HT1080 (cell line): Measurements from ENCODE around the gene ZFAND6. TPM values are rescaled to one million over a fixed set of nuclear protein-coding genes. Genes with fewer than 3 reads are reported as not detected.
"Not testable (repeated sequence)": the region's sequence is repeated elsewhere in the genome, so short reads cannot be mapped to it uniquely, and the experiment has no call there.

ENCODE experiments used
- DNase-seq: peaks from one replicate; pipeline ENCODE4 v3.0.0-alpha.2; 2015; ENCODE audit warnings: low read depth
- polyA plus RNA-seq, 2 experiments: library from polyadenylated mRNA; depleted of rRNA; stranded (reverse); fragments of >200 nt; gene quantifications; 2 replicates each; pipeline ENCODE4 v1.2.3, GENCODE V29; 2015
- total RNA-seq: library from RNA; depleted of rRNA; stranded (reverse); fragments of >200 nt; shearing (Covaris generic); gene quantifications from 2 replicates; pipeline ENCODE4 v1.2.3, GENCODE V29; 2014; rRNA removed

The ZFAND6 gene
- total RNA-seq, result 133 and 173 TPM in 2 replicates
- polyA plus RNA-seq (2015; cell fraction: cytosol; rRNA removed), result 137 and 140 TPM in 2 replicates
- polyA plus RNA-seq (2015; cell fraction: nucleus; rRNA removed), result 83.1 and 89.9 TPM in 2 replicates

- DNase-seq, result peak; percentile 95
Observed at GRCh38 chr15:80058851-80059785, at the start of gene ZFAND6. TSS of gene ZFAND6 (plus strand) at chr15:80059676. CDS start at chr15:80120345, 60,669 bp downstream.

GRCh38 chr15:80010131-80010673 lies 49.3 kb upstream of the ZFAND6 start:
- peak; percentile 85 for DNase-seq

DNA sequence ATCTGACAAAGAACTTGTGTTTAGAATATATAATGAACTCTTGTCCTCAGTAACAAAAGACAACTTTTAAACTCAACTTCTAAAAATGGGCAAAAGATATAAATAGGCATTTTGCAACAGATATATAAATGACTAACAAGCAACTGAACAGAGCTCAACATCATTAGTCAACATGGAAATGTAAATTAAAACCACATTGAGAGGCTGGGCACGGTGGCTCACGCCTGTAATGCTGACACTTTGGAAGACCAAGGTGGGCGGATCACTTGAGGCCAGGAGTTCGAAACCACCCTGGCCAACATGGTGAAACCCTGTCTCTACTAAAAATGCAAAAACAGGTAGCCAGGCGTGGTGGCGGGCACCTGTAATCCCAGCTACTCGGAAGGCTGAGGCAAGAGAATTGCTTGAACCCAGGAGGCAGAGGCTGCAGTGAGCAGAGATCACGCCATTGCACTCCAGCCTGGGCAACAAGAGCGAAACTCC lies 48.4 kb upstream of the ZFAND6 start:
- DNase-seq, result peak; percentile 79

DNA sequence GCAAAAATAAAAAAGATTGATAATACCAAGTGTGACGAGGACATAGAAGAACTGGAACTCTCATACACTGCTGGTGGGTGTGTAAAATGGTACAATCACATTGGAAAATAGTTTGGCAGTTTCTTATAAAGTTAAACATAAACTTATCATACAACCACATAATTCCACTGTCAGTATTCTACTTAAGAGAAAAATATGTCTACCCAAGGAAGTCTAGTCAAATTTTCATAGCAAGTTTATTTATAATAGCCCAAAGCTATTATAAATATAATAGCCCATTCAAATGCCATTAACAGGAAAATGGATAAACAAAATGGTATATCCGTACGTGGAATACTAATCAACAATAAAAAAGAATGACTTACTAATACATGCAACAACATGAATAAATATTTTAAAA lies 47.9 kb upstream of the ZFAND6 start:
- no peak for DNase-seq

DNA sequence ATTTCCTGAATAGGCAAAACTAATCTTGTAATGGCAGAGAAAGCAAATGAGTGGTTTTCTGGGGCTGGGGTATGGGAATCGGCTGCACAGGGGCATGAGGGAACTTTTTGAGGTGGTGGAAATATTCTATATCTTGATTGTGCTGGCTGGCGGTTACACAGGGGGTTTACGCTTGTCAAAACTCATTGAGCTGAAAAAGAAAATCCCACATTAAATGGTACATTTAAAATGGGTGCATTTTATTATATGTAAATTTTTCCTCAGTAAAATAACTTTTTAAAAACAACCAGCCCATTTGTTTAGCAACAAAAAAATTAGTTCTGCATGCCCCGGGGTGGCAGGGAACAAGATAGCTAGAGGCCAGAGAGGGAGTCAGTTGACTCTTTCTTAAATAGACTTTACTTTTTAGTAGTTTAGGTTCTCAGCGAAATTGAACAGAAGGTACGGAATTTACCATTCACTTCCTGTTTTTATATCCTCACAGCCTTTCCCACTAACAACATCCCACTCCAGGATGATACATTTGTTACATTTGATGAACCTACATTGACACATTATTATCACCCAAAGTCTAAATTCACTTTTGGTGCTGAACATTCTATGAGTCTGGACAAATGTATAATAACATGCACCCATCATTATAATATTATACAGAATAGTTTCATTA lies 47.3 kb upstream of the ZFAND6 start:
- DNase-seq, result no peak

- not testable (repeated sequence) for DNase-seq
Observed at GRCh38 chr15:80014186-80014585, 45.3 kb upstream of the ZFAND6 start.

GRCh38 chr15:80015156-80015555 lies 44.3 kb upstream of the ZFAND6 start:
- no peak for DNase-seq

- DNase-seq, result not testable (repeated sequence)
Observed at GRCh38 chr15:80016506-80016905, 43.0 kb upstream of the ZFAND6 start.

DNA sequence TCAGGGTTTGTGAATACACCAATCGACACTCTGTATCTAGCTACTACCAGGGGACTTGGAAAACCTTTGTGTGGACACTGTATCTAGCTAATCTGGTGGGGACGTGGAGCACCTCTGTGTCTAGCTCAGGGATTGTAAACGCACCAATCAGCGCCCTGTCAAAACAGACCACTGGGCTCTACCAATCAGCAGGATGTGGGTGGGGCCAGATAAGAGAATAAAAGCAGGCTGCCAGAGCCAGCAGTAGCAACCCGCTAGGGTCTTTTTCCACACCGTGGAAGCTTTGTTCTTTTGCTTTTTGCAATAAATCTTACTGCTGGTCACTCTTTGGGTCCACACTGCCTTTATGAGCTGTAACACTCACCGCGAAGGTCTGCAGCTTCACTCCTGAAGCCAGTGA lies 42.3 kb upstream of the ZFAND6 start:
- not testable (repeated sequence) for DNase-seq

DNA sequence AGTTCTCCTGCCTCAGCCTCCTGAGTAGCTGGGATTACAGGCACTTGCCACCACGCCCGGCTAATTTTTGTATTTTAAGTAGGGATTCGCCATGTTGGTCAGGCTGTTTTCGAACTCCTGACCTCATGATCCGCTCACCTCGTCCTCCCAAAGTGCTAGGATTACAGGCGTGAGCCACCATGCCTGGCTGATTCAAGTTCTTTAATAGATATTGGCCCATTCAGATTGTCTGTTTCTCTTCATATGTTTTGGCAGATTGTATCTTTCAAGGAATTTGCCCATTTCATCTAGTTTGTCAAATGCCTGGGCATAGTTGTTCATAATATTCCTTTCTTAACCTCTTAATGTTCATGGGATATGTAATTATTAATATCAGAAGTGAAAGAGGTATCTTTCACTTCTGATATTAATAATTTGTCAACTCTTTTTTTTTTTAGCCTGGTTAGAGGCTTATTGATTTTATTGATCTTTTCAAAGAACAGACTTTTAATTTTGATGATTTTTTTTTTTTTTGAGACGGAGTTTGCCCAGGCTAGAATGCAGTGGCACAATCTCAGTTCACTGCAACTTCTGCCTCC lies 40.2 kb upstream of the ZFAND6 start:
- DNase-seq, result no peak

GRCh38 chr15:80020149-80020548 lies 39.3 kb upstream of the ZFAND6 start:
- DNase-seq, result not testable (repeated sequence)

GRCh38 chr15:80020731-80021130 lies 38.7 kb upstream of the ZFAND6 start:
- no peak for DNase-seq

DNA sequence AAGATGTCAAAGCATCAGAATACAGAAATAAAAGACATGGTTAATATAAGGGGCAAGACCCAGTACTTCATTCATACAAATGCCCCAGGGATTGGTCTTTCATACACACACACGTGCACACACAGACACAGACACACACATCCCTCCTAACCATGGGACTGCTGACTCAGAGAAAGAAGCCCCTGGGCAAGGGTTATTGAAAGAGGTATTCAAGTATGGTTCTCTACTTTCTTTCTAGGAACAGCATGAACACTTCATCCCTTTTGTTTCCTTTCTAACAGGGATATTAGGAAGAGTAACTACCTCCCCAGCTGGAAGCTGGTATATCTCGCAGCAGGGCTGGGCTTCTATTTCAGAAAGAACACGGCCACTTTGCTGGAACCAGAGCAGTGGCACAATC lies 33.2 kb upstream of the ZFAND6 start:
- DNase-seq, result no peak

DNA sequence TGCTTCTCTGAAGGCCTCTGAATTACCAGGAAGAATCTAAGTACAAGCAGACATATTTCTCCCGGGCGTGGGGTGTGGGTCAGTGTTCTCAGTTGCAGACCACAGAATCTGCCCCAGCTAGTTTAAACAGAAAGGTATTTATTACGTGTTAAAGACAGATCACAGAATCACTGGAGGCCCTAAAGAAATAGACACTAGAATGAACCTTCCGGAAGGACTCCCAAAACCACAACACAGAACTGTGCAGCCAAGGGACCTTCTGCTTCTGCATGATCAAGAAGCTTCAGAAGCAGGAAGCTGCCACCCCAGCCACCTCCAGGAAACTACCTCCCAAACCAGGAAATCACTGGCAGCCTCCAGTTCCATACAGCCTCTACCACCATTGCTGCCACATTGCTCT lies 32.7 kb upstream of the ZFAND6 start:
- DNase-seq, result no peak

DNA sequence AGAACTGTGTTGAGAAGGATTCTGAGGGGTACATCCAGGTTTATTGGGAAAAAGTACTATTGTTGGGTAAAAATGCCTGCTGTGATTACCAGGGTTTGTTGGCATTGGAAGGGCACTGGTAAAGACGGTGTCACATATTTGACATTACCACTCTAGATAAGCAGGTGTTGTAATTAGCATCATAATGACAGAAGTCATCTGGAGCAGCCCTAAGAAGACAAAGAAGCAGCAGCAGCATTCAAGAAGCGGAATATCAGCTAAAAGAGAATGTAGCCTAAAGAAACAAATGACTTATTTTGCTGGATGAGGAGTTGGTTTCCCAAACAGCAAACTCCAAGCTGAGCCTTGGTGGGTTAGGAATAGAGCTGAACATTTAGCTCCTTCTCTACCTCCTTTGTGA lies 30.5 kb upstream of the ZFAND6 start:
- DNase-seq, result no peak

DNA sequence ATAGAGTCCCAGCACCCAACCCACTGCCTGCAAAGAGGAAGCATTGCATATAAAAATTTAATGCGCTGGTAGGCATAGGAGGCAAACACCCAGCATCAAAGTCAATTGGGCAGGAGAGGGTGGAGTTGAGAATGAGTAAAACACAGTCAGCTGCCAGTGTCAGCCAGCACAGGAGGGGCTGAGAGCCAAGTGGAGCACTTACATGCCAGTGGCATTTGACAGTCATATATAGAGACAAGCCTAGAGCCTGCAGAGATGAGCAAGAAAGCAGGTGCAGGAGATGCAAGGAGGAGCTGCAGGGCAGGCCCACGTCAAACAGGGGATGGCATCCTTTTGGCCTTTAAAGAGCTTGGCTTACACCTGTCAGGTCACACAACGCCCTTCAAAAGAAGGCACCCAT lies 27.6 kb upstream of the ZFAND6 start:
- DNase-seq, result peak; percentile 56

DNA sequence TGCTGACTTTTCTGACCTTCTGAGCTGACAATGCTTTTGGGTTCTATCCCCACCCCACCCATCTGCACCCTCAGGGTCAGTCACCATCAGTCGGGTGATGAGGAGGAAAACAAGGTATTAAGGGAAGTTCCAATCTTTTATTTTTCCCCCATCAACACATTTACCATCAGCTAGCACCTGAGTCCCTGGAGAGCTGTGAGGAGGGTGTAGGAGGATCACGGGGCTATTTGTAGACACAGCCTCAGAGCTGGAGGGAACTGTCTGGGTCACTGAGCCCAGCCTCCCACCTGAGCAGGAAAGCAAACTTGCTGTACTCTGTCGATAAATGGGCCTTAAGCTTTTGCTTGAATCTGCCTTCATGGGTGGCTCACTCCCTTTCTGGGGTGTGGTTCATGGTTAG lies 24.8 kb upstream of the ZFAND6 start:
- DNase-seq, result no peak

GRCh38 chr15:80036071-80036470 lies 23.4 kb upstream of the ZFAND6 start:
- DNase-seq, result no peak

GRCh38 chr15:80041494-80042253 lies 17.8 kb upstream of the ZFAND6 start:
- DNase-seq, result no peak

DNA sequence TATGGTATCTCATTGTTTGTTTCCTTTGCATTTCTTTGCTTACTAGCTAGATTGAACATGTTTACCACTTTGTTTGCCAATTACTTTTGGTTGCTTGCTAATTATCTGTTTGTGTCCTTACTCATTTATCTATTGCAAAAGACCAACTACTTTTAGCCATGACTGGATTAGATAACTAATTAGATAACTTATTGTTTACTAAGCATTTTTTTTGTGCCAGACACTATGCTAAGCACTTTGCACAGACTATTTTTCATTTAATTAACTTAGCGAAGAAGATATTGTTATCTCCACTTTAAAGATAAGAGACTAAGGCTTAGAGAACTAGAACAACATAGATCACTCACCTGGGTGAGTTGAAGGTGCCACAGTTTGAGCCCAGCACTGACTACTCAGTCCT lies 16.9 kb upstream of the ZFAND6 start:
- no peak for DNase-seq

GRCh38 chr15:80045219-80045618 lies 14.3 kb upstream of the ZFAND6 start:
- DNase-seq, result not testable (repeated sequence)
